HuH-7 (cell line): ENCODE measurements around the gene ANKRD62.

ENCODE experiments used
- DNase-seq: peaks from one replicate; pipeline ENCODE4 v3.0.0; 2011; ENCODE audit warnings: low spot score

The ANKRD62 gene

GRCh38 chr18:12093520-12094257 lies at the start of gene ANKRD62:
Gene ANKRD62, plus strand, starts transcription at chr18:12093843. Its CDS starts 175 bp downstream, at chr18:12094018.
- DNase-seq: no peak

- DNase-seq: no peak
Measured at GRCh38 chr18:12044591-12044990, 49.1 kb upstream of the ANKRD62 start.

- no peak for DNase-seq
Measured at GRCh38 chr18:12046046-12046750, 47.4 kb upstream of the ANKRD62 start.

GRCh38 chr18:12046751-12047335 lies 46.8 kb upstream of the ANKRD62 start:
- DNase-seq: no peak

GRCh38 chr18:12048010-12048826 lies 45.4 kb upstream of the ANKRD62 start:
- DNase-seq: no peak

GRCh38 chr18:12048827-12049175 lies 44.8 kb upstream of the ANKRD62 start:
- no peak for DNase-seq

- no peak for DNase-seq
Measured at GRCh38 chr18:12049978-12050811, 43.4 kb upstream of the ANKRD62 start.

GRCh38 chr18:12052866-12053265 lies 40.8 kb upstream of the ANKRD62 start:
- no peak for DNase-seq

GRCh38 chr18:12053289-12053688 lies 40.4 kb upstream of the ANKRD62 start:
- DNase-seq: no peak

- DNase-seq: no peak
Measured at GRCh38 chr18:12056034-12056883, 37.4 kb upstream of the ANKRD62 start.

GRCh38 chr18:12056884-12057402 lies 36.7 kb upstream of the ANKRD62 start:
- no peak for DNase-seq

GRCh38 chr18:12057419-12058039 lies 36.1 kb upstream of the ANKRD62 start:
- no peak for DNase-seq

GRCh38 chr18:12059334-12060181 lies 34.1 kb upstream of the ANKRD62 start:
- DNase-seq: no peak

GRCh38 chr18:12060182-12060870 lies 33.3 kb upstream of the ANKRD62 start:
- DNase-seq: peak; percentile 74

GRCh38 chr18:12061685-12062084 lies 32.0 kb upstream of the ANKRD62 start:
- no peak for DNase-seq

GRCh38 chr18:12062974-12063373 lies 30.7 kb upstream of the ANKRD62 start:
- DNase-seq: no peak

GRCh38 chr18:12064086-12064763 lies 29.4 kb upstream of the ANKRD62 start:
- DNase-seq: no peak

GRCh38 chr18:12065397-12065796 lies 28.2 kb upstream of the ANKRD62 start:
- no peak for DNase-seq
